SK-N-SH treated with all-trans-retinoic acid at 6 μM for 48 hours (cell line): Measurements from ENCODE around the gene MMP20.
"Not testable (repeated sequence)": the region's sequence is repeated elsewhere in the genome, so short reads cannot be mapped to it uniquely, and the experiment has no call there.

ENCODE experiments used
- ATAC-seq: fragments of 200-7000 bp; cut with Tn5 transposase; 3 replicates; pipeline ENCODE4 v1.9.1; 2020; ENCODE audit warnings: mild to moderate bottlenecking, moderate library complexity
- ARNTL ChIP-seq: fragments of 450-650 bp; formaldehyde crosslinking; IDR thresholded peaks from 2 replicates; pipeline ENCODE4 v1.5.0; 2020; ENCODE audit warnings: low read depth, mild to moderate bottlenecking, moderate library complexity, borderline replicate concordance
- BACH2 ChIP-seq: fragments of 250-450 bp; sonication (Bioruptor Pico); IDR thresholded peaks from 2 replicates; pipeline ENCODE4 v1.9.0; 2021; ENCODE audit warnings: mild to moderate bottlenecking, borderline replicate concordance
- CSDC2 ChIP-seq: fragments of 250-450 bp; sonication (Bioruptor Pico); IDR thresholded peaks from 2 replicates; pipeline ENCODE4 v1.5.0; 2020; ENCODE audit warnings: mild to moderate bottlenecking, moderate library complexity
- CSRNP3 ChIP-seq: fragments of 250-450 bp; sonication (Bioruptor Pico); IDR thresholded peaks from 2 replicates; pipeline ENCODE4 v1.5.1; 2021; ENCODE audit warnings: mild to moderate bottlenecking, moderate library complexity
- GLIS3 ChIP-seq: fragments of 250-450 bp; sonication (Bioruptor Pico); IDR thresholded peaks from 2 replicates; pipeline ENCODE4 v1.5.0; 2020; ENCODE audit warnings: mild to moderate bottlenecking, moderate library complexity
- OSR1 ChIP-seq: fragments of 250-450 bp; sonication (Bioruptor Pico); IDR thresholded peaks from 2 replicates; pipeline ENCODE4 v1.8.0; 2022; ENCODE audit warnings: moderate library complexity, mild to moderate bottlenecking, inconsistent platforms
- PPARA ChIP-seq: fragments of 250-450 bp; sonication (Bioruptor Pico); IDR thresholded peaks from 2 replicates; pipeline ENCODE4 v1.5.0; 2020; ENCODE audit warnings: mild to moderate bottlenecking, borderline replicate concordance
- RARB ChIP-seq: fragments of 250-450 bp; sonication (Bioruptor Pico); IDR thresholded peaks from 2 replicates; pipeline ENCODE4 v1.8.0; 2021; ENCODE audit warnings: mild to moderate bottlenecking, moderate library complexity
- SNAI2 ChIP-seq: fragments of 250-450 bp; sonication (Bioruptor Pico); IDR thresholded peaks from 2 replicates; pipeline ENCODE4 v1.5.0; 2020; ENCODE audit warnings: mild to moderate bottlenecking, moderate library complexity
- TCF4 ChIP-seq: fragments of 250-450 bp; sonication (Bioruptor Pico); IDR thresholded peaks from 2 replicates; pipeline ENCODE4 v1.8.0; 2021; ENCODE audit warnings: mild to moderate bottlenecking, moderate library complexity, borderline replicate concordance
- TOX ChIP-seq: fragments of 250-450 bp; sonication (Bioruptor Pico); IDR thresholded peaks from 2 replicates; pipeline ENCODE4 v1.8.0; 2021; ENCODE audit warnings: mild to moderate bottlenecking, moderate library complexity, borderline replicate concordance
- TSHZ2 ChIP-seq: fragments of 250-450 bp; sonication (Bioruptor Pico); IDR thresholded peaks from 2 replicates; pipeline ENCODE4 v1.5.0; 2020; ENCODE audit warnings: mild to moderate bottlenecking, moderate library complexity
- ZC3H10 ChIP-seq: fragments of 250-450 bp; sonication (Bioruptor Pico); IDR thresholded peaks from 2 replicates; pipeline ENCODE4 v1.5.1; 2021; ENCODE audit warnings: mild to moderate bottlenecking, moderate library complexity
- ZFP30 ChIP-seq: fragments of 450-650 bp; formaldehyde crosslinking; IDR thresholded peaks from 2 replicates; pipeline ENCODE4 v1.5.0; 2022; ENCODE audit warnings: mild to moderate bottlenecking, moderate library complexity
- ZNF565 ChIP-seq: fragments of 450-650 bp; formaldehyde crosslinking; conservative IDR thresholded peaks from 2 replicates; pipeline ENCODE4 v1.5.0; 2020; ENCODE audit warnings: low read depth, mild to moderate bottlenecking, moderate library complexity
- ZNF70 ChIP-seq: fragments of 450-650 bp; formaldehyde crosslinking; IDR thresholded peaks from 2 replicates; pipeline ENCODE4 v1.5.0; 2020; ENCODE audit warnings: mild to moderate bottlenecking, moderate library complexity
- TF ChIP-seq, protein P1 (sequence below): fragments of 250-450 bp; sonication (Bioruptor Pico); IDR thresholded peaks from 2 replicates; pipeline ENCODE4 v1.5.1; 2020; ENCODE audit warnings: low read depth, mild to moderate bottlenecking, moderate library complexity
- TF ChIP-seq, protein P2 (sequence below): fragments of 250-450 bp; sonication (Bioruptor Pico); IDR thresholded peaks from 2 replicates; pipeline ENCODE4 v1.8.0; 2020; ENCODE audit warnings: mild to moderate bottlenecking, moderate library complexity, borderline replicate concordance

The MMP20 gene

DNA sequence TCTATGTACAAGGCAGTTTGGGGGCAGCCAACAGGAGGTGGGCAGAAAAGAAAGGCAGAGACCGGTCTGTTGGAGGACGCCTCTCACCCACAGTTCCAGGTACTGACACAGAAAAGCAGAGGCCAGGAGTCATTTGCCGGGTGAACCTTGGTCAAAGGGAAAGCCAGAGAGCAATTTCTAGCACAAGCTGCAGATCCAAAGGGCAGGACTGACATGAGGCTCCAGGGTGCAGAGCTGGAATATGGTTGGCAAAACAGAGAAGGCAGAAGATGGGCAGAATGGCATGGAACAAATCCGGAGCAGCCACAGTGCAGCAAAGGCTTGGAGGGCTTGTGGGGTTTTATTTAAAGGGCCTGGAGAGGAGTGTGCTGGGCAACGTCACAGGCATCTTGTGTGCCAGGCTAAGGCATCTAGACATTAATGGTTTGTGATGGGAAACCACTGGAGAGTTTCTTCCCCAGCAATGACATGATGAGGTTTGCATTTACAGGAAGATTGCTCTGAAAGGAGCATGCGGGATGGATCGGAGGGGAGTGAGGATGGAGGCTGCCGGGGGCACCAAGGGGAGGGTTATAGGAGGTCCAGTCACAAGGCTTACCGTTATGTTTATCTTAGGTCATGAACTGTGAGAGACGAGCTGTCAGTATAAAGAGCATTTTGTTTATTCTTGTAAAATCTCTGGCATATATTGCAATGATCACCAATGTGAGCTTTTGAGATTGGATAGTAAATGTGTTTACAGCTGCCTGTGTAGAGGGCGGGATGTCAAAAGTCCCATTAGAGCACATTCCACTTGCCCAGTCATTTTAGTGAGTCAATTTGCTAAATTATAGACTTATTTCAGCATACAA is 5.7 kb upstream of the MMP20 start:
- peak; percentile 71 for ATAC-seq

DNA sequence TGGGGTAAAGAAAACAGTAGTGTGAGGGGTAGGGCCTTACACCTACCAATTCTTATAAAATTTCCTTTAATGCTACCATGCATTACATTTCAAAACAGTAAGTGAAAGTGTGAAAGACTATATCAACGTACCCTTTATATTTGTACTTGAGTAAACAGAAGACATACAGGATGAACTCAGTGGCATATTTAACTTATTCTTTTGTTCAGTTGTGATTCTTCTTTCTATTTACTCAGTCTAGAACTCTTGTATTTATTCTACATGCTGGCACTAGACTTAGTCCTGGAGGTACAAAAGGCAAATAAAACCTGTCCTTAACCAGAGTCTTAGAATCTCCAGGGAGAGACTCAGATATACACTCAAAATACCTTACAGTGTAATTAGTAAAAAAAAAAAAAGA is 4.8 kb upstream of the MMP20 start:
- not testable (repeated sequence) for ATAC-seq

More for the DNA sequence above, 5.7 kb upstream of the MMP20 start:
- no peak for TF ChIP-seq CSRNP3
- no peak for TF ChIP-seq RARB (CRISPR knock-in tag)
- no peak for TF ChIP-seq TOX (CRISPR knock-in tag)
- TF ChIP-seq ZNF70 (CRISPR knock-in tag), result no peak
- TF ChIP-seq, protein P1, sequence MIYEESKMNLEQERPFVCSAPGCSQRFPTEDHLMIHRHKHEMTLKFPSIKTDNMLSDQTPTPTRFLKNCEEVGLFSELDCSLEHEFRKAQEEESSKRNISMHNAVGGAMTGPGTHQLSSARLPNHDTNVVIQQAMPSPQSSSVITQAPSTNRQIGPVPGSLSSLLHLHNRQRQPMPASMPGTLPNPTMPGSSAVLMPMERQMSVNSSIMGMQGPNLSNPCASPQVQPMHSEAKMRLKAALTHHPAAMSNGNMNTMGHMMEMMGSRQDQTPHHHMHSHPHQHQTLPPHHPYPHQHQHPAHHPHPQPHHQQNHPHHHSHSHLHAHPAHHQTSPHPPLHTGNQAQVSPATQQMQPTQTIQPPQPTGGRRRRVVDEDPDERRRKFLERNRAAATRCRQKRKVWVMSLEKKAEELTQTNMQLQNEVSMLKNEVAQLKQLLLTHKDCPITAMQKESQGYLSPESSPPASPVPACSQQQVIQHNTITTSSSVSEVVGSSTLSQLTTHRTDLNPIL, result no peak
- TF ChIP-seq TSHZ2, result no peak
- TF ChIP-seq BACH2 (CRISPR knock-in tag), result no peak
- TF ChIP-seq ZC3H10 (CRISPR knock-in tag), result no peak
- no peak for TF ChIP-seq CSDC2 (CRISPR knock-in tag)
- TF ChIP-seq SNAI2 (CRISPR knock-in tag), result no peak
- no peak for TF ChIP-seq GLIS3 (CRISPR knock-in tag)
- no peak for TF ChIP-seq PPARA (CRISPR knock-in tag)
- no peak for TF ChIP-seq OSR1 (CRISPR knock-in tag)
- no peak for TF ChIP-seq TCF4 (CRISPR knock-in tag)

DNA sequence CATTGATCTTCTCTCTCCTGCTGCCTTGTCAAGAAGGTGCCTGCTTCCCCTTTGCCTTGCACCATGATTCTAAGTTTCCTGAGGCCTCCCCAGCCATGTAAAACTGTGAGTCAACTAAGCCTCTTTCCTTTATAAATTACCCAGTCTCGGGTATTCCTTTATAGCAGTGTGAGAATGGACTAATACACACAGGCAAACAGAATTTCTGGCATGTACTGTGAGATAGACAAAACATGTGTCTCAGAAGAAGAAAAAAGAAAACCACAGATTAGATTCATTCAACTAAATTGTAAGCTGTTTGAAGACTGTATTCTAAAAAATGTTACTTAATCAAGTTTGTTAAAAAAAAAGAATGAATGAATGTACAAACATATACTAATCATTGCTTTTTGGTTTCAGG is 1.5 kb upstream of the MMP20 start:
- TF ChIP-seq ZC3H10 (CRISPR knock-in tag) (no peak), PPARA (CRISPR knock-in tag) (no peak), TSHZ2 (no peak), GLIS3 (CRISPR knock-in tag) (no peak), SNAI2 (CRISPR knock-in tag) (no peak), BACH2 (CRISPR knock-in tag) (no peak)
- TF ChIP-seq, protein P2, sequence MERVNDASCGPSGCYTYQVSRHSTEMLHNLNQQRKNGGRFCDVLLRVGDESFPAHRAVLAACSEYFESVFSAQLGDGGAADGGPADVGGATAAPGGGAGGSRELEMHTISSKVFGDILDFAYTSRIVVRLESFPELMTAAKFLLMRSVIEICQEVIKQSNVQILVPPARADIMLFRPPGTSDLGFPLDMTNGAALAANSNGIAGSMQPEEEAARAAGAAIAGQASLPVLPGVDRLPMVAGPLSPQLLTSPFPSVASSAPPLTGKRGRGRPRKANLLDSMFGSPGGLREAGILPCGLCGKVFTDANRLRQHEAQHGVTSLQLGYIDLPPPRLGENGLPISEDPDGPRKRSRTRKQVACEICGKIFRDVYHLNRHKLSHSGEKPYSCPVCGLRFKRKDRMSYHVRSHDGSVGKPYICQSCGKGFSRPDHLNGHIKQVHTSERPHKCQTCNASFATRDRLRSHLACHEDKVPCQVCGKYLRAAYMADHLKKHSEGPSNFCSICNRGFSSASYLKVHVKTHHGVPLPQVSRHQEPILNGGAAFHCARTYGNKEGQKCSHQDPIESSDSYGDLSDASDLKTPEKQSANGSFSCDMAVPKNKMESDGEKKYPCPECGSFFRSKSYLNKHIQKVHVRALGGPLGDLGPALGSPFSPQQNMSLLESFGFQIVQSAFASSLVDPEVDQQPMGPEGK (CRISPR knock-in tag), result no peak
- ATAC-seq, result no peak

DNA sequence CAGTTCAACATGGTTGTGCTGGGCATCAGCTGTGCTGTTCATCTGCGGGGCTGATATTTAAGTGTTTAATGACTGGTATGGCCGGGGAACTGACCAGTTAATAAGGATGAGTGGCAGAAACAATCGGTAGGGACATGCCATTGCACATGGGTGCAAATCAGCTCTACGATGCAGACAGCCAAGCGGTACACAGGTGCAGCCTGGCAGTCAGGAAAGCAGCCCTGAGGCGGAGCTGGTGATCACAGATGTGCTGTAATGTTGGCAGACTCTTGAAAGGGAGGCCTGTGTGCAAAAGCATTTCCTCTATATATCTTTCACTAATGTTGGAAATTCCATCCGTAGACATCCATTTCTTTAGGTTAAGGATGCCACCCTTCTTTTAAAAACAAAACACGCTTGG is 1.1 kb downstream of the MMP20 start:
- TF ChIP-seq ZFP30 (CRISPR knock-in tag) (no peak), ZNF70 (CRISPR knock-in tag) (no peak), ZC3H10 (CRISPR knock-in tag) (no peak), TOX (CRISPR knock-in tag) (no peak), TSHZ2 (no peak), ARNTL (CRISPR knock-in tag) (no peak), PPARA (CRISPR knock-in tag) (no peak), BACH2 (CRISPR knock-in tag) (no peak), TCF4 (CRISPR knock-in tag) (no peak), ZNF565 (CRISPR knock-in tag) (no peak)
- ATAC-seq, result no peak
